Psoas muscle (tissue), 8 donors: ENCODE results near the gene CCDC6. TPM values are rescaled to one million over a fixed set of nuclear protein-coding genes. Genes with fewer than 3 reads are reported as not detected.

Experiments used
- ATAC-seq, 4 donors: fragments of 200-7000 bp; cut with Tn5 transposase; one replicate each; pipeline ENCODE4 v1.9.1; 2020; ENCODE audit warnings: moderate library complexity in 3 of 4, mild to moderate bottlenecking in 2 of 4
- DNase-seq, 2 donors: peaks; one replicate each; pipeline ENCODE4 v3.0.0-alpha.2; 2020
- H3K27ac ChIP-seq: fragments of 200-600 bp; one replicate; pipeline ENCODE4 v1.8.0; 2022
- H3K27me3 ChIP-seq, 3 donors: fragments of 200-600 bp in 1 of 3; one replicate each; pipeline versions ENCODE4 v1.6.1 to v1.8.0; 2013 to 2022; ENCODE audit warnings: low read length in 2 of 3, mild to moderate bottlenecking in 2 of 3, moderate library complexity in 1 of 3; ENCODE audit not compliant: insufficient read depth in 3 of 3
- H3K36me3 ChIP-seq, 2 donors: fragments of 200-600 bp in 1 of 2; one replicate each; pipeline versions ENCODE4 v1.6.1 to v1.8.0; 2013 to 2022; ENCODE audit warnings: low read depth in 1 of 2, mild to moderate bottlenecking in 1 of 2, moderate library complexity in 1 of 2; ENCODE audit not compliant: insufficient read depth in 1 of 2
- H3K4me1 ChIP-seq: fragments of 200-600 bp; one replicate; pipeline ENCODE4 v1.8.0; 2022
- H3K4me3 ChIP-seq: fragments of 200-600 bp; one replicate; pipeline ENCODE4 v1.8.0; 2022; ENCODE audit warnings: mild to moderate bottlenecking
- H3K9me3 ChIP-seq: fragments of 200-600 bp; one replicate; pipeline ENCODE4 v1.8.0; 2022
- CTCF ChIP-seq: fragments of 200-600 bp; IDR thresholded peaks from one replicate; pipeline ENCODE4 v1.8.0; 2022; ENCODE audit warnings: antibody characterized with exemption
- WGBS, 3 donors: extraction: QIAGEN DNeasy Blood & Tissue Kit; methylation state at CpG; one replicate each; pipeline versions ENCODE4 v1.1.6 to v1.1.7; 2013; 5-methylcytosine and 5-hydroxymethylcytosine counted together
- intact Hi-C, 2 donors: fragments of 100-400 bp; cut with DNase I; formaldehyde crosslinking; loops; one replicate each; pipeline versions ENCODE4 v1.11.0 to v1.14.2; 2022
- polyA plus RNA-seq, 3 donors: library from polyadenylated mRNA; stranded (reverse); fragments of 200-250 nt; gene quantifications; one replicate each; pipeline ENCODE4 v1.2.3, GENCODE V29; 2013
- total RNA-seq, 4 donors: library from RNA; stranded (reverse); fragmentation: NEBNext Ultra II Directional in 2 of 4; extraction: Animal tissue kit (Norgen Biotek cat#: 25700) in 2 of 4; gene quantifications; one replicate each; pipeline versions ENCODE4 v1.2.1 to v1.2.4, GENCODE V29; 2021 to 2023
- donor health status: healthy with polysubstance abuse.
- donor health status: DM: no; HTN: no; CAD: no; lungs with moderate emphysema.
- donor health status: Bipolar disorder and iron deficiency.
- donor health status: healthy.
- donor health status: DM: yes; HTN: yes; CAD: no.
- donor health status: DM: no; HTN: no; CAD: no.
- donor health status: DM: no; HTN: no; CAD: no.
- donor health status: DM: yes; HTN: yes; CAD: no.

The CCDC6 gene
- total and polyA plus RNA-seq, 7 donors = 9.2 to 40.1 (median 16.2) TPM

GRCh38 chr10:59913547-59914237 lies 7.3 kb upstream of the CCDC6 start:
- DNase-seq (no peak), ATAC-seq (no peak)
- Histone ChIP-seq H3K9me3 (peaks cover 11% of the 10 kb centered on the region), H3K4me1 (no peaks in the 10 kb centered on the region), H3K27ac (no peak overlapping the region), H3K27me3 (no peaks in the 10 kb centered on the region), H3K36me3 (no peaks in the 10 kb centered on the region), H3K4me3 (no peak overlapping the region)
- intact Hi-C loops = no loop called here
- TF ChIP-seq CTCF = no peak

GRCh38 chr10:59910867-59911266 lies 4.5 kb upstream of the CCDC6 start:
- no peak for ATAC-seq
- H3K4me1 ChIP-seq = peaks cover 9% of the 10 kb centered on the region
- TF ChIP-seq CTCF = no peak
- WGBS, 3 donors = 26 to 46% (median 32%) methylated on average over 5 of the region's 5 CpGs
- no peak for DNase-seq
- intact Hi-C loops = no loop called here
- H3K27ac ChIP-seq = no peak overlapping the region
- no peak overlapping the region for H3K4me3 ChIP-seq
- H3K36me3 ChIP-seq = no peaks in the 10 kb centered on the region
- peaks cover 11% of the 10 kb centered on the region for H3K9me3 ChIP-seq
- H3K27me3 ChIP-seq = no peaks in the 10 kb centered on the region

- Histone ChIP-seq H3K27me3 (no peaks in the 10 kb centered on the region), H3K36me3 (no peaks in the 10 kb centered on the region), H3K4me1 (peaks cover 9% of the 10 kb centered on the region), H3K9me3 (peaks cover 11% of the 10 kb centered on the region), H3K27ac (no peak overlapping the region), H3K4me3 (no peak overlapping the region)
- 40 to 100% (median 95%) methylated on average over 1 of the region's 1 CpG for WGBS, 3 donors
- ATAC-seq (no peak), DNase-seq (no peak)
- intact Hi-C loops = loop anchor here (5.0 kb wide), 3 partner anchors 58 to 283 kb away; no protein-coding TSS in a partner anchor
- TF ChIP-seq CTCF = no peak
Measured at GRCh38 chr10:59909815-59910214, 3.5 kb upstream of the CCDC6 start.

- Histone ChIP-seq H3K4me1 (peaks cover 20% of the 10 kb centered on the region), H3K9me3 (peaks cover 5% of the 10 kb centered on the region), H3K36me3 (no peaks in the 10 kb centered on the region), H3K27me3 (no peaks in the 10 kb centered on the region), H3K27ac (peak overlapping the region; percentile 97), H3K4me3 (peak overlapping the region; percentile 98)
- intact Hi-C loops = loop anchor here (5.0 kb wide), 3 partner anchors 56 to 281 kb away; no protein-coding TSS in a partner anchor
- no peak for ATAC-seq
- WGBS, 3 donors = 46 to 47% (median 47%) methylated on average over 4 of the region's 4 CpGs
- no peak for TF ChIP-seq CTCF
- DNase-seq = no peak
Measured at GRCh38 chr10:59908808-59909143, 2.4 kb upstream of the CCDC6 start.
